G401 (cell line): ENCODE measurements around the gene GEMIN4. TPM values are rescaled to one million over a fixed set of nuclear protein-coding genes. Genes with fewer than 3 reads are reported as not detected.

ENCODE experiments used
- DNase-seq: peaks from one replicate; pipeline ENCODE4 v3.0.0-alpha.2; 2015; ENCODE audit warnings: low spot score
- in situ Hi-C: cut with HindIII; loops from 2 replicates; pipeline ENCODE4 v1.10.0; 2016; ENCODE audit warnings: low sequenced_read_pairs, mixed read lengths
- total RNA-seq: library from RNA; depleted of rRNA; stranded (reverse); fragments of >200 nt; shearing (Covaris generic); gene quantifications from 2 replicates; pipeline ENCODE4 v1.2.3, GENCODE V29; 2014

Gene GEMIN4
- total RNA-seq, 1 experiment from 2014 or later = 39.9 TPM

DNA sequence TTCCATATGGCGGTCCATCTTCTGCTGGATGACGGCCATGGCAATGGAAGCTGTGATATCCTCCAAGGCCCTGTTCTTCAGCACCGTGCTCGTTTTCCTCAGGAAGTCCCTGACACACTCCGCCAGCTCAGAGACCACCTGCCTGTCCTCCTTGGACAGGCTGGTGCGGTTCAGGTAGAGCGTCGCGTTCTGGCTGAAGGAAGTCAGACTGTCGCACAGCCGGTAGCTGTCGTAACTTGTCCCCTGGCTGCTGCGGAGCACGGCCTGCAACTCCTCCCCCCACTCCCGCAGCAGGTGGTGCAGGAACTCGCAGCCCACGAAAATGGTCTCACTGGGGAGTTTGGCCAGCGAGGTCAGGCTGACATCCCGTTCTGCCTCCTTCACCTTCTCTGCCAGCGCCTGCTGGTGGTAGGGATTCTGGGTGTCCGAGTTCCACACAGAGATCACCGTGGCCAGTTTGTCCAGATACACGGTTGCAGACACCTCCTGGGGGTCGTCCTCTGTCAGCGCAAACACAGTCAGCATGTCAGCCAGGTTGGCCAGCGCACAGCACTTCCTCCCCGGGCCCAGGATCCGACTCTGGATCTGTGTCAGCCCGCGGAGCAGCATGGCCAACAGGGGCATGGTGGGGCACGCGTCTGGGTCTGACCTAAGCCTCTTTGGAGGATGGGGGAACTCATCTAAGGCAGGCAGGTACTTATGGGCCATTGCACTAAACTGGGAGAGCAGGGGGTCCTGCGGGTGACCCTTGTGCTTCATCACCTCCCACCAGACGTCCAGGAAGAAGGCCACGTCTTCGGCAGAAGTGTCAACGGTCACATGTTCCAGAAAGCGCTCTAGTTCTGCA, 5.1 kb downstream of the GEMIN4 start:
- in situ Hi-C loops = no loop called here
- peak; percentile 65 for DNase-seq

- in situ Hi-C loops = no loop called here
- no peak for DNase-seq
Measured at GRCh38 chr17:746181-746580, 5.9 kb downstream of the GEMIN4 start.

DNA sequence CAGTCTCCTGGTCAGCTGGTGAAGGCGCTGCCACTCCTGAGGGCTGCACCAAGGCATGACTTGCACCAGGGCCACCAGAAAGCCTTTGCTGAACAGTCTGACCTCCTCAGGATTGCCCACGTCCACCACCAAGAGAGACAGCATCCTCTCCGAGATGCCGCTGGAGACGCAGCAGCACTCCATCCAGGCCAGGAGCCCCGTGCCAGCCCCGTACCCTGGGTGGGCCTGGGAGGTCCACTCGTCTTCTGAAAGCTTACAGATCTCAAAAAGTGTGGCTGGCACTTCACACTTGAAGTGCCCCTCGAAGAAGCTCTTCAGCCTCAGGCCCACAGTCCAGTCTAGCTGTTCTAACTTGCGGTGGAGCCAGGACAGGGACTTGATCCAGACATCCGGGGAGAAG, 6.7 kb downstream of the GEMIN4 start:
- DNase-seq = no peak
- in situ Hi-C loops = no loop called here

- DNase-seq = no peak
- in situ Hi-C loops = no loop called here
Measured at GRCh38 chr17:744937-745336, 7.1 kb downstream of the GEMIN4 start.

DNA sequence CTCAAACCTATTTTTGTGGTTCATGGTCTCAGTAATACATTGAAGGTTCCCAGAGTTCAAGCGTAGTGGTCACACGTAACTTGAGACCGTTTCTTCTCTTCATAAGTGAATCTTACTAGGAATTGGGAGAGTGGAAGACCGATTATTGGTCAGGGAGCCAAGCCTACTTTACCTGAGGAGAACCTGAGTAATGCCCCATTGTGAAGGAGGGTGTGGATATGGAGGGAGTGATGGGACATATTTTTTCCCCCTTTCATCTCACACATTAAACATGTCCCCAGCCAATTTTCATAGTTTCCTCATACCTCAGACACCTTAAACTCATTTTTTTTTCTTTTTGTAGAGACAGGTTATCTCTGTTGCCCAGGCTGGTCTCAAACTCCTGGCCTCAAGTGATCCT, 8.9 kb downstream of the GEMIN4 start:
- in situ Hi-C loops = no loop called here
- DNase-seq = no peak

DNA sequence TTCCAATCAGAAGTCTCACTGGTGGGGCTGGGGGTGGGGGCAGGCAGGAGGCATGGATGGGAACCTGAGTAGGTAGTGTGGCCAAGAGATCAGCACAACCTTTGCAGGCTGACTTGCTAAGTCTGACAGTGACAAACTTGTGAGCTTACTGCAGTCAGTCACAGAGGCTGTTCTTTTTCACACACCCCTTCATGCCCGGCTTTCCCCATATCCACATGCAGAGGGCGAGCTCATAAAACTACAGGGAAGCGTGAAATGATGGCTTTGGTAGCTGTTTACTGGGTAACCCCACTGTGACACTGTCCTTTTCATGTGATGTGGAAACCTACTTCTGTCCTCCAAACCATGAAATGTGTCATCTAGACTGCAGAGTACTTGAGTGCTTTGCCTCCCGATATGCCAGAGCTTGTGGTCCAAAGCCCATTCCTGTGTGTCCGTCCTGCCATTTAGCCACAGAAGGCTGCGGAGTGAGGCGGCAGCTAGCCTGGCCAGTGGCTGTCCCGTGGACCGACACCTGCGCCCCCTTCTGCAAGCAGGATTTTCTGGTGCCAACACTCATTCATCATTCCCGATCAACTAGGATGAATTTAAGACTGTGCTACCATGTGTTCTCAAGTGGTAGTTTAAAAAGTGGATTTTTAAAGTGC, 9.8 kb downstream of the GEMIN4 start:
- in situ Hi-C loops = no loop called here

GRCh38 chr17:740240-741017, 11.6 kb downstream of the GEMIN4 start:
- DNase-seq = no peak

More for the DNA sequence above, 9.8 kb downstream of the GEMIN4 start:
- no peak for DNase-seq

GRCh38 chr17:737561-738113, 14.4 kb downstream of the GEMIN4 start:
- no peak for DNase-seq
- in situ Hi-C loops = no loop called here

More at GRCh38 chr17:740240-741017, 11.6 kb downstream of the GEMIN4 start:
- in situ Hi-C loops = no loop called here

- in situ Hi-C loops = no loop called here
Measured at GRCh38 chr17:733743-734142, 18.3 kb downstream of the GEMIN4 start.

GRCh38 chr17:732902-733720, 19.0 kb downstream of the GEMIN4 start:
- peak; percentile 67 for DNase-seq
- in situ Hi-C loops = no loop called here

More at GRCh38 chr17:733743-734142, 18.3 kb downstream of the GEMIN4 start:
- DNase-seq = peak; percentile 60

GRCh38 chr17:732067-732901, 19.8 kb downstream of the GEMIN4 start, which contains the start of gene TLCD3A:
Gene TLCD3A, plus strand, starts transcription at chr17:732596. Its CDS starts 52 bp downstream, at chr17:732648.
- DNase-seq = peak; percentile 51
- in situ Hi-C loops = no loop called here

DNA sequence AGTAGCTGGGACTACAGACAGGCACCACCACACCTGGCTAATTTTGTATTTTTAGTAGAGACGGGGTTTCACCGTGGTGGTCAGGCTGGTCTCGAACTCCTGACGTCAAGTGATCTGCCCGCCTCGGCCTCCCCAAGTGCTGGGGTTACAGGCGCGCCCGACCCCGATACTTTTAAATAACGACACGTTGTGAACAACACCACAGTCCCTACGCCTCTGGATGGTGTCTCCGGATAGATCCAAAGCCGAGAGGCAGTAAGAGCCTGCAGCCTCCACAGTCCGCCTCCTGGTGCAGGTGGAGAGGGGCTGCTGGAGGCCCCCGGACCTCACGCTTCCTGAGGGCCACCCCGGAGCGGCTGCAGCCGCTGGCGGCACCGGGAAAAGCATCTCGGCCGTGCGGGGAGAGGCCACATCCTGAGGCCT, 20.4 kb downstream of the GEMIN4 start:
- DNase-seq = peak; percentile 47
- in situ Hi-C loops = no loop called here

DNA sequence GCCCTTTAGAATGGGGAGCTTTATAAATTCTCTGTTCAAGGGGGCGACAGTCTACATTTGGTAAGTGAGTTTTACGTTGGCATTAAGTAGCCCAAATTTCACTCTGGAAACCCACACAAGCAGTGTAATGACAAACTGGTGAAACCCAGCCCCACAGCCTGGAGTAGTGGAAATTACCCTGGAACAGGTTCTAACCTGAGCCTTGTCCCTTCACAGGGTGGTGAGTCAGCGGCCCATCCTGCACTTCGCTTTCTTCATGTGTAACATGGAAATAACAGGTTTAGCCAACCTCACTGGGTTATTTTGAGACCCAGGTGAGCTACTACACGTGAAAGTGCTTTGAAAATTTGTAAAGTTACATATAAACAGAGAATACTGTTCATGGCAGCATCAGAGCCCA, 23.2 kb downstream of the GEMIN4 start:
- in situ Hi-C loops = no loop called here
- no peak for DNase-seq

DNA sequence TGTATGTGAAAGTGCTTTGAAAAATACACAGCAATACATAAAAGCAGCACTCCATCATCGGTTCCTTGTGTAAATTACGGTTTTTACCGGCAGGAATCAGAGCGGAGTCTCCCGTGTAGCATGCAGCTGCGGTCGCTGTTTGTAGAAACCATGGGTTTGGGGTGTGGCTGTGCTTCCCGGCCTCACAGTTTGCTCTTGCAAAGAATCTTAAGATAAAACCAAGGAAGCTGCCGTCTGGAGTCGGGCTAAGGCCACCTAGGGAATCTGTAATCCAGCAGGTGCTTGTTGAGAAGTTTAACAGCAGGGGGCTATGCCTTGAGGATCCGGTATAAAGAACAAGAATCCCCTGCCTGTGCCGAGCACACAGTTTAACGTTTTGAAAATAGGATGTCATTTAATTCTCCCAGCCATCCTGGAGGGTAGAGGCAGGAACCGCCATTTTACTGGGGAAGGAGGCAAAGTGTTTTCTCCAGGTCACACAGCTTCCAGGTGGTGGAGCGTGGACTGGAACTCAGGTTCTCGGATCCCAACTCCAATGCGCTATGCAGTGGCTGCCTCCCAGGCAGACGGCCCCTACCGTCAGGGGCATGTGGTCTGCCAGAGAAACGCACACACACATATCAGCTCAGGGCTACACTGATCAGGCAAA, 25.7 kb downstream of the GEMIN4 start:
- no peak for DNase-seq
- in situ Hi-C loops = no loop called here

DNA sequence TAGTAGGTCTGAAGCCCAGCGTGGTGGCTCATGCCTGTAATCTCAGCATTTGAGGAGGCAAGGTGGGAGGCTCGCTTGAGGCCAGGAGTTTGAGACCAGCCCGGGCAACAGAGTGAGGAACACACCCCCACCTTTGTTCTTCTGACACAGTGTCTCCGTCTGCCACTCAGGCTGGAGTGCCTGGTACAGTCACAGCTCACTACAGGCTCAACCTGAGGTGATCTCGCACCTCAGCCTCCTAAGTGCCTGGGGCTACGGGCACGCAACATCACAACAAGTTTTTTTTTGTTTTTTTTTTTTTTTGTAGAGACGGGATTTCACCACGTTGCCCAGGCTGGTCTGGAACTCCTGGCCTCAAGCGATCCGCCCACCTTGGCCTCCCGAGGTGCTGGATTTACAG, 26.3 kb downstream of the GEMIN4 start:
- in situ Hi-C loops = no loop called here
- no peak for DNase-seq

DNA sequence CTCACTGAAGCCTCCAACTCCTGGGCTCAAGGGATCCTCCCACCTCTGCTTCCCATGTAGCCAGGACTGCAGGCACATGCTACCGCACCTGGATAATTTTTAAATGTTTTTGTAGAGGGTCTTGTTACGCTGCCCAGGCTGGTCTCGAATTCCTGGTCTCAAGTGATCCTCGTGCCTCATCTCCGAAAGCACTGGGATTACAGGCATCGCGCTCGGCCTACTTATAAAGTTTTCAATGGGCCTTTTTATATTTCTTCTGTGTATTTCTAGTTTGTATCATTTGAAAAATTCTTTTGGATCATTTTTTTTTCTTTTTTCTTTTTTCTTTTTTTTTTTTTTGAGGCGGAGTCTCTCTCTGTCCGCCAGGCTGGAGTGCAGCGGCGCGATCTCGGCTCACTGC, 27.0 kb downstream of the GEMIN4 start:
- no peak for DNase-seq
- in situ Hi-C loops = no loop called here

DNA sequence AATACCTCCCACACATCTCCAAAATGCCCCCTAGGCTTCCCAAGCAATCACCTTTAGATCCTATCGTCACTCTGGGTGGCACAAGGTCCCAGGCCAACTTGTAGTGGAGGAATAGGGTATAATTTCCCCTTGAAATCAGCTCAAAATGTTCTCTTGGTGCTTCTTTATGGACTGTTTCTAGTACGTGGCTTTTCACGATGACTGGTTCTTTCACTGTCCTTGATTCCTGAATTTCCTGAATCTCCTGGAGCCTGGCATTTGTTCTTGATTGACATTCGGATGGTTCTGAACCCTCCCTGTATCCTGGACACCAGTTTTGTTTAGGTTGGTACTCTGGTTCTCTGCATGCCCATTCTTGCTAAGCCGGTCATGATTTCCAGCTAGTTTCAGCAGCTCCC, 30.5 kb downstream of the GEMIN4 start:
- in situ Hi-C loops = no loop called here
- DNase-seq = no peak
